Measurements from ENCODE around the gene LHX4. TPM values are rescaled to one million over a fixed set of nuclear protein-coding genes. Genes with fewer than 3 reads are reported as not detected.

The LHX4 gene
- total and polyA plus RNA-seq, 4 donors: 0.05 to 0.25 TPM; not detected in 2

DNA sequence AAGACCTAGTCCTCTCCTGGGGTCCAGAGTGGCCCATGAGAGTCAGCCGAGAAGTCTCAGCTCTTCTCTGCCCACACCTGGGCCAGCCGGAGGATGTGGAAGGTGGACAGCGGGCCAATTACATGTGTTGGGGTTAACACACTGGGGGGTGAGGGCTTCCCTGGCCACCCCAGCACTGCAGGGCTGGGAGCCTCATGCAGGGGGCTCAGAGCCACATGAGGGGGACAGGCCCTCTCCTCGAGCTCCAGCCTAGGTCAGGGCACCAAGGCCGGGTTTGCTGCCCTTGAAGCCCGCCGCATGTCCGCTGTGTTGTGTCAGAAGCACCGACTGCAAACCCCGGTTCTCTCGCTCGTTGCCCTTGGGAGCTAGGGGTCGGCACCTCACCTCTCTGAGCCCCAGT, 30.5 kb downstream of the LHX4 start:
- H3K27ac ChIP-seq (ENCODE audit: low read depth in 1 of 2, low read length in 2 of 2): no peak overlapping the region
- H3K27me3 ChIP-seq (ENCODE audit: control insufficient read depth in 1 of 2, insufficient read depth in 2 of 2, low read length in 1 of 2): no peaks in the 10 kb centered on the region
- 88 to 90% methylated on average over 13 of the region's 13 CpGs for WGBS, 2 donors
- no peaks in the 10 kb centered on the region for H3K4me1 ChIP-seq (ENCODE audit: control insufficient read depth in 1 of 2, insufficient read depth in 2 of 2, low read length in 2 of 2)
- peak; percentile 25 for ATAC-seq (ENCODE audit: low FRiP score)
- intact Hi-C loops (cut with DNase I): no loop called here
- peak in 1 of 2 donors; percentile 41 for DNase-seq
- no peaks in the 10 kb centered on the region for H3K36me3 ChIP-seq (ENCODE audit: control insufficient read depth in 1 of 2, insufficient read depth in 2 of 2, low read length in 1 of 2)
- no peak overlapping the region for H3K4me3 ChIP-seq (ENCODE audit: low read length in 2 of 2)
- H3K9me3 ChIP-seq (ENCODE audit: control insufficient read depth, low read length): no peaks in the 10 kb centered on the region

DNA sequence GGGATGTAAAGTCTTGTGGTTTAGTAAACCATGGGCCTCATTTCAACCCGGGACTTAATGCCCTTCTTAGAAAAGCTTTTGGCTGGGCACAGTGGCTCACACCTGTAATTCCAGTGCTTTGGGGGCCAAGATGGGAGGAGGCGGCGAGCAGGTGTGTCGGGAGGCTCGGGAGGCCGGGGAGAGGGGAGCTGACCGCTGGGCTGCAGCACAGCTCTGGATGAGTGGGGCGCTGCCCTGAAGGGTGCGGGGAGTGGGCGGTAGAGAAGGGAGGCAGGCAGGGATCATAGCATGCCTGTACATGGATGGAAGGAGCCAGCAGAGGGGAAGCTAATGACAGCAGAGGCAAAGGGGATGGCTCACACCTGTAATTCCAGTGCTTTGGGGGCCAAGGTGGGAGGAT, 31.0 kb downstream of the LHX4 start:
- no peaks in the 10 kb centered on the region for H3K9me3 ChIP-seq (ENCODE audit: control insufficient read depth, low read length)
- no peaks in the 10 kb centered on the region for H3K36me3 ChIP-seq (ENCODE audit: control insufficient read depth in 1 of 2, insufficient read depth in 2 of 2, low read length in 1 of 2)
- no peak overlapping the region for H3K27ac ChIP-seq (ENCODE audit: low read depth in 1 of 2, low read length in 2 of 2)
- intact Hi-C loops (cut with DNase I): no loop called here
- WGBS, 2 donors: 84 to 88% methylated on average over 10 of the region's 10 CpGs
- no peaks in the 10 kb centered on the region for H3K4me1 ChIP-seq (ENCODE audit: control insufficient read depth in 1 of 2, insufficient read depth in 2 of 2, low read length in 2 of 2)
- ATAC-seq (ENCODE audit: low FRiP score): peak; percentile 34
- H3K4me3 ChIP-seq (ENCODE audit: low read length in 2 of 2): no peak overlapping the region
- peak in 1 of 2 donors; percentile 33 for DNase-seq
- no peaks in the 10 kb centered on the region for H3K27me3 ChIP-seq (ENCODE audit: control insufficient read depth in 1 of 2, insufficient read depth in 2 of 2, low read length in 1 of 2)

DNA sequence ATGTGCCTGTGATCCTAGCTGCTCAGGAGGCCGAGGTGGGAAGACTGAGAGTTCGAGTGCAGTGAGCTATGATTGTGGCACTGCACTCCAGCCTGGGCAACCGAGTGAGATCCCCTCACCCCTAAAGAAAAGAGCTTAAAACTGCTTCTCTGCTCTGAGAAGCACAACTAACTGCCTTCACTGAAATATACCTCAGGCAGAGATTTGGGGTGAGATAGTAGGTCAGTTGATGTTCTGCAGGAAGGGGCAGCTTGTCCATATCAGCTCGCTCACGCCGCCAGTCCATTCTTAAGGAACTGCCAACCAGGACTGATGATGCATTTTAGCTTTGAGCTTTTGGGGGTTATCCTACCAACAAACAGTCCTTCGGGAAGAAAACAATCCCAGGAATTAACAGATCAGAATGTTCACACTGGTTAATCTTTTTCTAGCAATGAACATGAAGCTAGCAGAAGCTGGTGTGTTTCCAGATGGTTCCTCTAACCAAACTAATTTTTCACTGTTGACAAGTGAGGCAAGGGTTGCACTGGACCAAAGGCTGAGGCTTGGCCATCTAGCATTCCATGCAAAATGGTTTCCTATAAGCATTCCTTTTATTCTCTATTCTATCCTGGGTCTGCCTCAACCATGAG, 31.6 kb downstream of the LHX4 start:
- H3K36me3 ChIP-seq (ENCODE audit: control insufficient read depth in 1 of 2, insufficient read depth in 2 of 2, low read length in 1 of 2): no peaks in the 10 kb centered on the region
- no peaks in the 10 kb centered on the region for H3K9me3 ChIP-seq (ENCODE audit: control insufficient read depth, low read length)
- no peaks in the 10 kb centered on the region for H3K27me3 ChIP-seq (ENCODE audit: control insufficient read depth in 1 of 2, insufficient read depth in 2 of 2, low read length in 1 of 2)
- no peak for ATAC-seq (ENCODE audit: low FRiP score)
- no peak overlapping the region for H3K27ac ChIP-seq (ENCODE audit: low read depth in 1 of 2, low read length in 2 of 2)
- H3K4me1 ChIP-seq (ENCODE audit: control insufficient read depth in 1 of 2, insufficient read depth in 2 of 2, low read length in 2 of 2): no peaks in the 10 kb centered on the region
- WGBS, 2 donors: 63 to 64% methylated on average over 7 of the region's 7 CpGs
- peak in 1 of 2 donors; percentile 30 for DNase-seq
- no peak overlapping the region for H3K4me3 ChIP-seq (ENCODE audit: low read length in 2 of 2)
- intact Hi-C loops (cut with DNase I): no loop called here

DNA sequence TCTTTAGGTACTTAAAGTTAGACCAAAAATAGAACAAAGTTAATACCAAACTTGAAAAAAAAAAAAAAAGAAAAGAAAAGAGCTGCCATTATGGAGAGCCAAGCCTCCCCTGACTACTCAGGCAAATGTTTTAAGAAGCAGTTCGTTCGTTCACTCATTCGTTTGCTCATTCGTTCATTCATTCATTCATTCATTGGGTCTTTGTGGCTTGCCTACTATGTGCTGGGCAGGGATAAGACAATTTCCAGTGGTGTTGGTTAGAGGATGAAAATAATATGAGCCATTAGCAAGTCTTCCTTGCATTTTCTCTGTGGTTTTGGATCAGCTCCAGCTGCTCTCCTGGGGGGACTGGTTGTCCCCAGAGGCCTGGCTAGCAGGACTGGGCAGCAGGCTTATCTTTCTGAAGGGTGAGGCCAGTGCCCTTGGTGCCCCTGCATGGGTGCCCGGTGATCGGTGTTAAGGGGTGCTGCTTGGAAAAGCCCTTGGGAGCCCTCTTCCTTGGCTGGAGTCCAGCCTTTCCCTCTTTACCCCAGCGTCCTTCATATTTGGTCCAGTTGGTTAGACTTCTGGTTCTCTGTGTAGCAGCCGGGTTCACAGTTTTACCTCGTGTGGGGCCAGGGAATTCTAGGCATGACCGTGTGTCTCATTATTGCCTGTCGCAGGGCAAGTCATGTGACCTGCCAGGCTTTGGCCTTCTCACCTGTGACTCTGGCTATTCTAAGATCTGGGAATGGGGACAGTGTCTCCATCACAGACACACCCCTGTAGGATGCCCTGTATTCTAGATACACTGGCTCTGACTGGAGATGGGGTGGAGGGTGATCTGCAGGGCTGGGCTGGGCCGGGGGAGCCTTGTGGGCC, 32.8 kb downstream of the LHX4 start:
- intact Hi-C loops (cut with DNase I): no loop called here
- no peaks in the 10 kb centered on the region for H3K27me3 ChIP-seq (ENCODE audit: control insufficient read depth in 1 of 2, insufficient read depth in 2 of 2, low read length in 1 of 2)
- H3K36me3 ChIP-seq (ENCODE audit: control insufficient read depth in 1 of 2, insufficient read depth in 2 of 2, low read length in 1 of 2): no peaks in the 10 kb centered on the region
- H3K4me3 ChIP-seq (ENCODE audit: low read length in 2 of 2): no peak overlapping the region
- H3K27ac ChIP-seq (ENCODE audit: low read depth in 1 of 2, low read length in 2 of 2): no peak overlapping the region
- 53 to 54% methylated on average over 12 of the region's 12 CpGs for WGBS, 2 donors
- H3K9me3 ChIP-seq (ENCODE audit: control insufficient read depth, low read length): no peaks in the 10 kb centered on the region
- no peak for ATAC-seq (ENCODE audit: low FRiP score)
- peak in 1 of 2 donors; percentile 32 for DNase-seq
- H3K4me1 ChIP-seq (ENCODE audit: control insufficient read depth in 1 of 2, insufficient read depth in 2 of 2, low read length in 2 of 2): no peaks in the 10 kb centered on the region

DNA sequence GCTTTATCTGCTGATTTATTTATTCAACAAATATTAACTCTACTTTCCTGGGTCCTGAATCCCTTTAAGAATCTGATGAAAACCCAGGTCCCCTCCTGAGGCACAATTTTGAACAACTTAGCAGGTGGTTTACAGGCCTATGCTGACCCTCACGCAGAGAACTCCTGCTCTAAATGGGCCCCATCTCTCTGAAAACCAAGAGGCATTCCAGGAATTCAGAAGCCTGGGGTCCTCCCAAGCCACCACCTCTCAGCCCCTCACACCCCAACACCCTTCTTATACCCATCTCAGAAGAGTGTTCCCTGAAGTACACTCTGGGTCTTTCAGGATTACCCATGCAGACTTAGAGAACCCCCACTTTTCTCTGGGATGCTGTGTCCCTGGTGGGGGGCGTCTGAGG, 34.5 kb downstream of the LHX4 start:
- ATAC-seq (ENCODE audit: low FRiP score) (no peak), DNase-seq (peak in 1 of 2 donors; percentile 8)
- H3K27me3 ChIP-seq (ENCODE audit: control insufficient read depth in 1 of 2, insufficient read depth in 2 of 2, low read length in 1 of 2): no peaks in the 10 kb centered on the region
- H3K36me3 ChIP-seq (ENCODE audit: control insufficient read depth in 1 of 2, insufficient read depth in 2 of 2, low read length in 1 of 2): no peaks in the 10 kb centered on the region
- intact Hi-C loops (cut with DNase I): no loop called here
- no peak overlapping the region for H3K27ac ChIP-seq (ENCODE audit: low read depth in 1 of 2, low read length in 2 of 2)
- no peaks in the 10 kb centered on the region for H3K9me3 ChIP-seq (ENCODE audit: control insufficient read depth, low read length)
- H3K4me1 ChIP-seq (ENCODE audit: control insufficient read depth in 1 of 2, insufficient read depth in 2 of 2, low read length in 2 of 2): no peaks in the 10 kb centered on the region
- 50 to 60% methylated on average over 2 of the region's 2 CpGs for WGBS, 2 donors
- no peak overlapping the region for H3K4me3 ChIP-seq (ENCODE audit: low read length in 2 of 2)

DNA sequence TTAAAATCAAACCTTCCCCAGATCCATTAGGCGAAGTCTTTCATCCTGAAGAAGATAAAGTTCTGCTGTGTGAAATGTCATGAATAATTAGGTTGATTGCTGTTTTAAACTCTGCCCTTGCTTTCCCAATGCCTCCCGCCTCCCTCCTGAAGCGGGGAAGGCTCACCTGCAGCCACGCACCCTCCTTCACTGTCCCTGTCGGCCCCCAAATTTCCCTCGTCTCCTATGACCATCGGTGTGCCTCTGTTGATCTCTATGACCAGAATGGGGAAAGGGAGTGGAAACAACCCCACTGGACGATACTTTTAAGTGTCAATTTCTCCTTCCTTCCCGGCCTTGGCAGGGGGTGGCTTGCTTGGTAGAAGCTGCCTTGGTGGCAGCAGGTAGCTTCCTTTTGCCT, 35.1 kb downstream of the LHX4 start:
- DNase-seq: peak in 1 of 2 donors; percentile 42
- intact Hi-C loops (cut with DNase I): no loop called here
- 74% methylated on average over 9 of the region's 9 CpGs for WGBS, 2 donors

DNA sequence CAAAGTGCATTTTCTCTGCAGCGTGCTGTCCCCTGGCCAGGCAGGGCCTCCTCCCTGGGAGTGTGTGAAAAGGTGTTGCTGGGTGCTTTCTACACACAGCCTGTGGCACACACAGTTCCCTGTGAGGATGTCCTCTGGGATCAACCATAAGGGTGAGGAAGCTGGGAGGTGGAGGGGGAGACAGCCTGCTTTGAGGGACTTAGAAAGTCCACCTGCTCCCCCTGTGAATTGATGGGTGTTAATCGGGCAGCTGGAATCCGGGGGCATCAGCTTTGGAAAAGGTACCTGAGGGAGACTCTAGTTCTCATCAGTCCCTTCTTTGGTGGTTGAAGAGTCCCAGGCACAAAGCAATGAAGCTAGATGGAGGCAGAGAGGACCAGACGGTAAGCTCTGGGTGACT, 35.8 kb downstream of the LHX4 start:
- WGBS, 2 donors: 57 to 71% methylated on average over 4 of the region's 4 CpGs
- H3K4me1 ChIP-seq (ENCODE audit: control insufficient read depth in 1 of 2, insufficient read depth in 2 of 2, low read length in 2 of 2): no peaks in the 10 kb centered on the region
- H3K36me3 ChIP-seq (ENCODE audit: control insufficient read depth in 1 of 2, insufficient read depth in 2 of 2, low read length in 1 of 2): no peaks in the 10 kb centered on the region
- H3K27me3 ChIP-seq (ENCODE audit: control insufficient read depth in 1 of 2, insufficient read depth in 2 of 2, low read length in 1 of 2): no peaks in the 10 kb centered on the region
- H3K4me3 ChIP-seq (ENCODE audit: low read length in 2 of 2): no peak overlapping the region
- DNase-seq (no peak), ATAC-seq (ENCODE audit: low FRiP score) (no peak)
- H3K27ac ChIP-seq (ENCODE audit: low read depth in 1 of 2, low read length in 2 of 2): no peak overlapping the region
- H3K9me3 ChIP-seq (ENCODE audit: control insufficient read depth, low read length): no peaks in the 10 kb centered on the region
- intact Hi-C loops (cut with DNase I): no loop called here

More for the DNA sequence above, 35.1 kb downstream of the LHX4 start:
- Histone ChIP-seq H3K9me3 (ENCODE audit: control insufficient read depth, low read length) (no peaks in the 10 kb centered on the region), H3K36me3 (ENCODE audit: control insufficient read depth in 1 of 2, insufficient read depth in 2 of 2, low read length in 1 of 2) (no peaks in the 10 kb centered on the region), H3K4me3 (ENCODE audit: low read length in 2 of 2) (no peak overlapping the region), H3K4me1 (ENCODE audit: control insufficient read depth in 1 of 2, insufficient read depth in 2 of 2, low read length in 2 of 2) (no peaks in the 10 kb centered on the region), H3K27me3 (ENCODE audit: control insufficient read depth in 1 of 2, insufficient read depth in 2 of 2, low read length in 1 of 2) (no peaks in the 10 kb centered on the region), H3K27ac (ENCODE audit: low read depth in 1 of 2, low read length in 2 of 2) (no peak overlapping the region)
- no peak for ATAC-seq (ENCODE audit: low FRiP score)

DNA sequence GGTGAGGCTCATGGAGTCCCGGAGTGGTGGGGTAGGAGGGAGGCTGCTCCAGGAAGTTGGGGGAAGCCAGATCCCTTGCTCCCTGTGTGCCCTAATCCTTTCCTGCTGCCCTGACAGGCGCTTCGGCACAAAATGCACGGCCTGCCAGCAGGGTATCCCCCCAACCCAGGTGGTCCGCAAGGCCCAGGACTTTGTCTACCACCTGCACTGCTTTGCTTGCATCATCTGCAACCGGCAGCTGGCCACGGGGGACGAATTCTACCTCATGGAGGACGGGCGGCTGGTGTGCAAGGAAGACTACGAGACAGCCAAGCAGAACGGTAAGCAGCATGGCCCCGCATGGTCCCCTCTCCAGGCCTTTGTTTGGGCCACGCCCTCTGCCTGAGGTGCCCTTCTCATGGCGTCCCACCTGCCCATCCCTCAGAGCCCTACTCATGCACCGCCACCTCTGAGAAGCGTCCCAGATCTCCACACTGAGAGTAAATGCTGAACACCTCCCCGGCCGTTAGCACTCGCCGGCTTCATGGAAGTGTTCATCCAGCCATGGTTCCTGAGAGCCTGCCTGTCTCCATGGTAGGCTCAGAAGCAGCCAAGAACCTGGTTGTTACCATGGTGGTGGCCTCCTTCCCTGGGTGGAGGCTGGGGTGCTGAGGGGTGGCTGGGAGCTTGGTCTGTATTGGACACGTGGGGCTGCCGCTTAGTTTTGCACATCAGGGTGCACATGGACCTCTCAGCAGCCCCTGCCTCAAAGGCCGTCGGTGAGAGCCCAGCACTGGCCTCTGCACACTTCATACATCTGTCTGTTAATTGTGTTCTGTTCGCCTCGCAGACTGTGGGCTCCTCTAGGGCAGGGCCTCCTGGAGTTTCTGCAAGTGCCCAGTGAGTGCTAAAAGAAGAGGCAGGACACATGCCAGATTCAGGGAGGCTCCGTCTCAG, 36.5 kb downstream of the LHX4 start:
- WGBS, 2 donors: 83 to 87% methylated on average over 28 of the region's 28 CpGs
- ATAC-seq (ENCODE audit: low FRiP score) (no peak), DNase-seq (peak in 1 of 2 donors; percentile 72)
- Histone ChIP-seq H3K4me3 (ENCODE audit: low read length in 2 of 2) (no peak overlapping the region), H3K27me3 (ENCODE audit: control insufficient read depth in 1 of 2, insufficient read depth in 2 of 2, low read length in 1 of 2) (no peaks in the 10 kb centered on the region), H3K27ac (ENCODE audit: low read depth in 1 of 2, low read length in 2 of 2) (no peak overlapping the region), H3K36me3 (ENCODE audit: control insufficient read depth in 1 of 2, insufficient read depth in 2 of 2, low read length in 1 of 2) (no peaks in the 10 kb centered on the region), H3K4me1 (ENCODE audit: control insufficient read depth in 1 of 2, insufficient read depth in 2 of 2, low read length in 2 of 2) (no peaks in the 10 kb centered on the region), H3K9me3 (ENCODE audit: control insufficient read depth, low read length) (no peaks in the 10 kb centered on the region)
- intact Hi-C loops (cut with DNase I): no loop called here

Measured in aorta (tissue), 5 donors.